Parathyroid adenoma (tissue), 2 donors: Measurements from ENCODE around the gene EYA2.

Source experiments
- H2AFZ ChIP-seq: fragments of 300-600 bp; sonication (generic); one replicate; pipeline ENCODE4 v1.7.0; 2017; ENCODE audit warnings: antibody characterized with exemption, mild to moderate bottlenecking
- H3K27ac ChIP-seq: fragments of 300-600 bp; sonication (generic); one replicate; pipeline ENCODE4 v1.7.0; 2017
- H3K27me3 ChIP-seq: fragments of 300-600 bp; sonication (generic); one replicate; pipeline ENCODE4 v1.7.0; 2017; ENCODE audit warnings: low read length; ENCODE audit not compliant: control insufficient read depth, insufficient read depth
- H3K36me3 ChIP-seq: fragments of 300-600 bp; sonication (generic); one replicate; pipeline ENCODE4 v1.7.0; 2017; ENCODE audit warnings: low read length; ENCODE audit not compliant: control insufficient read depth, insufficient read depth
- H3K4me1 ChIP-seq: fragments of 300-600 bp; sonication (generic); one replicate; pipeline ENCODE4 v1.7.0; 2017; ENCODE audit warnings: control low read depth
- H3K4me2 ChIP-seq: fragments of 300-600 bp; sonication (generic); one replicate; pipeline ENCODE4 v1.7.0; 2017; ENCODE audit warnings: low read length
- H3K4me3 ChIP-seq: fragments of 300-600 bp; sonication (generic); one replicate; pipeline ENCODE4 v1.7.0; 2017; ENCODE audit warnings: low read depth, low read length
- H3K79me2 ChIP-seq: fragments of 300-600 bp; sonication (generic); one replicate; pipeline ENCODE4 v1.7.0; 2017; ENCODE audit warnings: control low read depth
- H3K9ac ChIP-seq: fragments of 300-600 bp; sonication (generic); one replicate; pipeline ENCODE4 v1.7.0; 2017; ENCODE audit warnings: mild to moderate bottlenecking
- H3K9me3 ChIP-seq: fragments of 300-600 bp; sonication (generic); one replicate; pipeline ENCODE4 v1.7.0; 2017; ENCODE audit warnings: low read length; ENCODE audit not compliant: control insufficient read depth
- CTCF ChIP-seq: fragments of 300-600 bp; sonication (generic); IDR thresholded peaks from one replicate; pipeline ENCODE4 v1.7.0; 2017; ENCODE audit warnings: antibody characterized with exemption, mild to moderate bottlenecking
- donor health status: primary hyperparathyroidism.

The EYA2 gene

GRCh38 chr20:47057661-47058060, 163.0 kb downstream of the EYA2 start:
- no peak overlapping the region for H3K27ac ChIP-seq
- no peak overlapping the region for H3K4me3 ChIP-seq
- no peak for TF ChIP-seq CTCF
- H3K4me1 ChIP-seq = no peaks in the 10 kb centered on the region
- H3K79me2 ChIP-seq = peaks cover 10% of the 10 kb centered on the region
- no peak overlapping the region for H2AFZ ChIP-seq
- no peak overlapping the region for H3K9ac ChIP-seq
- no peaks in the 10 kb centered on the region for H3K27me3 ChIP-seq
- no peaks in the 10 kb centered on the region for H3K9me3 ChIP-seq
- H3K4me2 ChIP-seq = no peak overlapping the region
- H3K36me3 ChIP-seq = no peaks in the 10 kb centered on the region

GRCh38 chr20:47058236-47058635, 163.6 kb downstream of the EYA2 start:
- Histone ChIP-seq H3K36me3 (no peaks in the 10 kb centered on the region), H3K4me1 (no peaks in the 10 kb centered on the region), H3K4me2 (no peak overlapping the region), H3K9me3 (no peaks in the 10 kb centered on the region), H3K27ac (no peak overlapping the region), H2AFZ (no peak overlapping the region), H3K79me2 (peaks cover 10% of the 10 kb centered on the region), H3K9ac (no peak overlapping the region), H3K4me3 (no peak overlapping the region), H3K27me3 (no peaks in the 10 kb centered on the region)
- no peak for TF ChIP-seq CTCF

- H2AFZ ChIP-seq = no peak overlapping the region
- H3K9me3 ChIP-seq = no peaks in the 10 kb centered on the region
- H3K4me2 ChIP-seq = no peak overlapping the region
- peaks cover 6% of the 10 kb centered on the region for H3K79me2 ChIP-seq
- no peak overlapping the region for H3K9ac ChIP-seq
- H3K4me3 ChIP-seq = no peak overlapping the region
- no peak overlapping the region for H3K27ac ChIP-seq
- no peaks in the 10 kb centered on the region for H3K4me1 ChIP-seq
- no peaks in the 10 kb centered on the region for H3K27me3 ChIP-seq
- no peaks in the 10 kb centered on the region for H3K36me3 ChIP-seq
- no peak for TF ChIP-seq CTCF
These were observed 164.9 kb downstream of the EYA2 start for GRCh38 chr20:47059536-47059935.

GRCh38 chr20:47061549-47061948, 166.9 kb downstream of the EYA2 start:
- H3K4me1 ChIP-seq = no peaks in the 10 kb centered on the region
- H3K9me3 ChIP-seq = no peaks in the 10 kb centered on the region
- no peak overlapping the region for H3K27ac ChIP-seq
- no peaks in the 10 kb centered on the region for H3K27me3 ChIP-seq
- peaks cover 4% of the 10 kb centered on the region for H3K79me2 ChIP-seq
- H3K4me3 ChIP-seq = no peak overlapping the region
- H3K4me2 ChIP-seq = no peak overlapping the region
- no peak overlapping the region for H2AFZ ChIP-seq
- H3K36me3 ChIP-seq = no peaks in the 10 kb centered on the region
- no peak for TF ChIP-seq CTCF
- no peak overlapping the region for H3K9ac ChIP-seq

GRCh38 chr20:47062226-47062890, 167.7 kb downstream of the EYA2 start:
- no peaks in the 10 kb centered on the region for H3K4me1 ChIP-seq
- no peak overlapping the region for H3K27ac ChIP-seq
- no peak overlapping the region for H3K9ac ChIP-seq
- TF ChIP-seq CTCF = no peak
- H3K36me3 ChIP-seq = no peaks in the 10 kb centered on the region
- no peak overlapping the region for H2AFZ ChIP-seq
- H3K4me3 ChIP-seq = no peak overlapping the region
- H3K27me3 ChIP-seq = no peaks in the 10 kb centered on the region
- H3K79me2 ChIP-seq = peaks cover 4% of the 10 kb centered on the region
- no peak overlapping the region for H3K4me2 ChIP-seq
- H3K9me3 ChIP-seq = no peaks in the 10 kb centered on the region
